ENCODE measurements around the gene CAPN15. TPM values are rescaled to one million over a fixed set of nuclear protein-coding genes. Genes with fewer than 3 reads are reported as not detected.
A peak's percentile ranks its signal among the peaks of the same experiment; 100 is the strongest.

CAPN15 gene
- total RNA-seq, 1 experiment from 2014 or later: 70.1 TPM

DNA sequence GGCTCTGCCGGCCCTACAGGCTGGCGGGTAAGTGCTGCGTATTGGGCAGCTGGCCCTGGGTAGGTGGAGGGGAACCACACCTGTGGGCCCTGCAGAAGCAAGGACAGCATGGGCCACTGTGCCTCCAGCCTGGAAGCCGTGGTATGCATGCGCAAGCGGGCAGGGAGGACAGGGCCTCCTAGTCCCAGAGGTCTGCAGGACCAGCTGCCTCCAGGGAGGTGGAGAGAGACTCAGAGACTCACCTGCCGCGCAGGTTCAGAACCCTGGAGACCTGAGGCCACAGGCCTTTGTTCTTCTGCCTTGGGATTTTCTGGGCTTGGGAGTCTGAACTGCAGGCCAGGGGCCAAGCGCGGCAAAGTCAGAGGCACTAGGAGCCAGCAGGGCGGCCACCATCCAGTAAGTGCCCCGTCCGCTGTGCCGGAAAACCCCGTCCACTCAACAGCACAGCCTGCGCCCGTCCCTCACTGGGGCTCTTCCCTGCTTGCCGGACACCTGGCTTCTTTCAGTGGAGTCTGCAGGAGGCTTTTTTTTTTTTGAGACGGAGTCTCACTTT lies 53.5 kb downstream of the CAPN15 start:
- in situ Hi-C loops (cut with HindIII; ENCODE audit: low pct_unique_long_range_greater_than_20kb, low sequenced_read_pairs): no loop called here
- DNase-seq (ENCODE audit: low read depth): no peak

GRCh38 chr16:582218-582613 lies 54.7 kb downstream of the CAPN15 start:
- DNase-seq (ENCODE audit: low read depth): no peak
- in situ Hi-C loops (cut with HindIII; ENCODE audit: low pct_unique_long_range_greater_than_20kb, low sequenced_read_pairs): no loop called here

DNA sequence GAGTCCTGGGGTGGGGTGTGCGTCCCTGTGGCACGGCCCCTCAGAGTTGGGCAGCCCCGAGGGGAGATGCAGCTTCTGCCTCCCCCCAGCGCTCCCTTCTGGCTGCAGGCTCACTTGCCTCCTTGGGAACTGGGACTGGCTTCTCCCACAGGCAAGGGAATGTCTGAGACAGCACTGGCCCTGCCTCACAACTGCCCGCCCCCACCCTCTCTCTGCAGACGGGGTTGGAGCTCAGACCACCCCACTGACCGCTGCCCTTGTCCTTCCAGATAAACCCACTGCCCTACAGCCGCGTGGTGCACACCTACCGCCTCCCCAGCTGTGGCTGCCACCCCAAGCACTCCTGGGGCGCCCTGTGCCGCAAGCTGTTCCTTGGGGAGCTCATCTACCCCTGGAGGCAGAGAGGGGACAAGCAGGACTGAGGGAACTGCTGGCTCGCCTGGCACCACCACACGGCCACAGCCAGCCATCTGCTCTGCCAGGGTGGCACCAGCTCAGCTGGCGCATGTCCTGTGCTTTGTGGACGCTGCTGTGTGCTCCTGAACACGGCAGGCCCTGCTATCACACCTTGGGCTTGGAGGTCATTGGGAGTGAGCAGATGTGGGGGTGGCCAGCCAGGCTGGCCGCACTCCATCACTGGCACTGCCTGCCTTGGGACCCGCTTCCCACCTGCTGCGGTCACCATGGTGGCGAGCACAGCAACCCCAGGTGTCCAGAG lies 55.3 kb downstream of the CAPN15 start:
- DNase-seq (ENCODE audit: low read depth): no peak
- in situ Hi-C loops (cut with HindIII; ENCODE audit: low pct_unique_long_range_greater_than_20kb, low sequenced_read_pairs): no loop called here

GRCh38 chr16:583470-583814 lies 55.9 kb downstream of the CAPN15 start:
- in situ Hi-C loops (cut with HindIII; ENCODE audit: low pct_unique_long_range_greater_than_20kb, low sequenced_read_pairs): no loop called here

DNA sequence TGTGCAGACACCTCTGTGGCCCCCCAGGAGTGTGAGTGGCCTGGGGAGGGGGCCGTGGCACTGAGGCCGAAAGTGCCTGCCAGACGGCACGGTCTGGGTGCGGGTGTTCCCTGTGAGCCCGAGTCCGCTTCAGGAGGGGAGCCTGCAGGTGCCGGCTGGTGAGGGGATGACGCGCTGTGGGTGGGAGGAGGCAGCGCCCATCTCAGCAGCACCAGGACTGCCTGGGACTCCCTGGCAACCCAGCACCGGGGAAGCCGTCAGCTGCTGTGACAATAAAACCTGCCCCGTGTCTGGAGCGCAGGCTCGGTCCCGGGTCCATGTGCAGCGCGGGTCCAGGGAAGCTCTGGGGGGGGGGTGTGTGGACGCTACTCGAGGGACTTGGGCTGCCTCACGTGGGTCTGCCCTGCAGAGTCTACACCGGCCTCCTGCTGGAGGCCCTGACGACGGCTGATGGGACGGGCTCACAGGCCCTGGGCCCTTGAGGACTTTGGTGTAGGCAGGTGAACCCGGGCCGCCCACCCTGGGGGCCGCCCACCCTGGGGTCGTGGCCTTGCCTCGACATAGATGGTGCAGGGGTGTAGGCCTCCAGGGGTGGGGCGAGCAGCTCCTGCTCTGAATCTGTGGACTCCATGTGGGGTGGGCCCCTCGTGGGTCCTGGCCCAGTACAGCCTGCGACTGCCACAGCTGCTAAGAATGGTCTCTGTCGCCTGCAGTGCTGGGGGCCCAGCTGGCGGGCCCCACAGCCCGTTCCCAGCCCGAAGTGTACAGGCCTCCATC lies 56.5 kb downstream of the CAPN15 start:
- no peak for DNase-seq (ENCODE audit: low read depth)
- in situ Hi-C loops (cut with HindIII; ENCODE audit: low pct_unique_long_range_greater_than_20kb, low sequenced_read_pairs): no loop called here

More at GRCh38 chr16:583470-583814, 55.9 kb downstream of the CAPN15 start:
- no peak for DNase-seq (ENCODE audit: low read depth)

DNA sequence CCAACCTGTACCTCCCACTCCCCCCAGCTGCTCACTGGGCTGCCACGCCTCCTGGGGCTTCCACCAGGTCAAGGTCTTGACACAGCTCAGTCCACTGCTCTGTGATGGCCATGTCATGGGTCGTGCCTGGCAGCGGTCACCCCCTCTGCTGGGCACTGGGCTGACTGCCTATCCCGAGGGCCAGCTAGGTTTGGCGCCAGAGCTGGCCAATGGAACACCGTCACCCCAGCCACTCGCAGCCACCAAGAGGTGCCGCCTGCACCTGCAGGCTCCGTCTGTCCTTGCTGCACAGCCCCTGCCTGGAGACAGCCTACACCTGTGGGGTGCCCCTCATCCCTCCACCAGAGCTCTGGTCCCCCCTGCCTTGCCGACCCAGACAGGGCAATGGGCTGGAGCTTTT lies 57.8 kb downstream of the CAPN15 start:
- in situ Hi-C loops (cut with HindIII; ENCODE audit: low pct_unique_long_range_greater_than_20kb, low sequenced_read_pairs): no loop called here
- peak; percentile 41 for DNase-seq (ENCODE audit: low read depth)

- in situ Hi-C loops (cut with HindIII; ENCODE audit: low pct_unique_long_range_greater_than_20kb, low sequenced_read_pairs): no loop called here
- no peak for DNase-seq (ENCODE audit: low read depth)
Measured at GRCh38 chr16:586047-586644, 58.6 kb downstream of the CAPN15 start.

DNA sequence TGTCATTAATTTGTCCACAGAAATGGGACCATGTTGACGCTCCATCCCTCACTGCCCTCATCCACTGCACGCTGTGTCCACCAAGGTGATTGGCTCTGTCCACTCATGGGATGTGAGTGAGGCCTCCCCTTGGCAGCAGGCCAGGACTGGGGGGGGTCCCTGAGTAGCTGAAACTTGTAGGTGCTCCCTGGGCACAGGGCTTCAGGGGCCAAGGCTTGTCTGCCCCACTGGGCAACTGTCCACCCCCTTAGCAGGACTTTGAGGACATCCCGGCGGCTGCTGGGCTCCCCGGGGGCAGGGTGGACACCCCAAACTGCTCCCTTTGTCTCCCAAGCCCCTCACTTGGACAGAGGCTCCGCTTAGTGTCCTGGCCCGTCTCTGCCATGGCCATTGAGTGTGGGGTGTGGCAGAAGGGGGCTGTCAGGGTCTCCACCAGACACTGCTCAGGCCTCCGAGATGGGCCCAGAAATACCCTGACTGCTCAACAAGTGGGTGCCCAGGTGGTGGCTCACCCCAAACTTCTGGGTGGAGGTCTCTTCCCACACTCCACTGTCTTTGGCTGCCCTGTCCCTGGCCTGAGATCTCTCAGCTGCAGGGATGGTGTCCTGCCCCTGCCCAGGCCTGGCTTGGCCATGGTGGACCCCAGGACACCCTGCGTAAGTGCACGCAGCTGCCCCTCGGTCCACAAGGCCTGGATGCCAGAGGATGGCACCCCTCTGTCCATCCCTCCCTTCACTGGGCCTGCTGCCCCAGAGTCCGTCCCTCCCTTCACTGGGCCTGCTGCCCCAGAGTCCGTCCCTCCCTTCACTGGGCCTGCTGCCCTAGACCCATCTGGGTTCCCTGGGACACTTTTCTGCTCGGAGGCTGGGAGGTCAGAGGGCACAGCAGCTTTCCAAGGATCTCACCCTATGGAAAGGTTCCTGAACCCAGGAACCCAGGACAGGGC lies 59.4 kb downstream of the CAPN15 start:
- in situ Hi-C loops (cut with HindIII; ENCODE audit: low pct_unique_long_range_greater_than_20kb, low sequenced_read_pairs): no loop called here
- peak; percentile 31 for DNase-seq (ENCODE audit: low read depth)

- in situ Hi-C loops (cut with HindIII; ENCODE audit: low pct_unique_long_range_greater_than_20kb, low sequenced_read_pairs): no loop called here
- peak; percentile 81 for DNase-seq (ENCODE audit: low read depth)
Measured at GRCh38 chr16:588639-588888, 61.1 kb downstream of the CAPN15 start.

DNA sequence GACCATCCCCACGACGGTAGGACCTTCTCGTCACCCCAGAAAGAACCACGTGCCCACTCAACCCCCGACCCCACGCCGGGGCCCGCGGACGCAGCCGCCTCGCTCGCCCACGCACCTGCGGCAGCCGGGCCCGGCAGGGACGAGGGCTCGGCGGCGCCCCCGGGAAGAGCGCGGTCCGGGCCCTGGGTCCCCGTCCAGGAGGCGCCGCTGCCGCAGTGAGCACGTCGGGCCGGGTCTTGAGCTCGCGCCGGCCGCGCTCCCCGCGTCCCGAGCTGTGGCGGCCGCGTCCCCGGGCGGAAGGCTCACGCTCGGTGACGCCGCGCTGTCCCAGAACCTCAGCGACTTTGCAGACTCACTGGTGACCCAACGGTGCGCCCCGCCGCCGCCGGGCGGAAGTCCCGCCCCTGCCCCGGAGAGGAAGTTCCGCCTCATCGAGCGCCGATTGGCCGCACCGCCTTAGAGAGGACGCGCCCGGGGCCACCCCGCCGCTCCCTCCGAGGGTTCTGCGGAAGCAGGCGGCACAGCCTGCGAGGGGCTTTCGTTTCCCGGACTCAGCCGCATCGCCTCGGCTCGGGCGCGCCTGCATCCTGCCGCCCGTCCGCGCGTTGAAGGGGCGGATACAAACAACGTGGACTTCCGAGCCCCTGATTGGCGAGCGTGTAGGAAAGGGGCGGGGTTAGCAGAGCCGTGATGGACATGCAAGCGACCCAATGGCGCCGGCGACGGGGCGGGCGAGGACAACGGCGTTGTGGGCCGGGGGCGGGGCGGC lies 61.6 kb downstream of the CAPN15 start:
- in situ Hi-C loops (cut with HindIII; ENCODE audit: low pct_unique_long_range_greater_than_20kb, low sequenced_read_pairs): no loop called here
- DNase-seq (ENCODE audit: low read depth): peak; percentile 98

DNA sequence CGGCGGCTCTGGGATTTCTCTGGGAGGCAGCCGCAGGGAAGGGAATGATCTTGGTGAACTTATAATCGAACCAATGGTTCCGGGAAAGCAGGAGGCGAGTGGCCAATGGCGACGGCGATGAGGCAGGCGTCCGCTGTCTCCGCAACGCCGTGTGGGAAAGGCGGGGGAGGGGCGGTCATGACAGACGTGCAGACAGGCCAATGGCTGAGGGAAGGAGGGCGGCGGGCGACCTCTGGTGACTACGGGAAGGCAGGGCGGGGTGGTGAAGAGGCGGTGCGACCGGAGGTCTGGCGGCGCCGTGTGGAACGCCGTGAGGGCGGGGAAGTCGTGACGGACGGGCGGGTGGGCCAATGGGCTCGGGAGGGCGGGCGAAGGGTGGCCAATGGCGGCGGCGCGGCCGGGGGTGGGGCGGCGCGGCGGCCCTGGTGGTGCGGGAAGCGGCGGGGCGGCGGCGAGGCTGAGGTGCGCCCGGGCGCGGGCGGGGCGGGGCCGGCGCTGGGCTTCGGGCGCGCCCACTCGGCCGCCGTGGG lies 62.2 kb downstream of the CAPN15 start, which contains the start of gene RAB40C:
RAB40C (plus strand) TSS at position 409 of the 530 bp plus-strand sequence. CDS start 226 bp downstream, outside the sequence.
- in situ Hi-C loops (cut with HindIII; ENCODE audit: low pct_unique_long_range_greater_than_20kb, low sequenced_read_pairs): no loop called here
- peak; percentile 97 for DNase-seq (ENCODE audit: low read depth)

DNA sequence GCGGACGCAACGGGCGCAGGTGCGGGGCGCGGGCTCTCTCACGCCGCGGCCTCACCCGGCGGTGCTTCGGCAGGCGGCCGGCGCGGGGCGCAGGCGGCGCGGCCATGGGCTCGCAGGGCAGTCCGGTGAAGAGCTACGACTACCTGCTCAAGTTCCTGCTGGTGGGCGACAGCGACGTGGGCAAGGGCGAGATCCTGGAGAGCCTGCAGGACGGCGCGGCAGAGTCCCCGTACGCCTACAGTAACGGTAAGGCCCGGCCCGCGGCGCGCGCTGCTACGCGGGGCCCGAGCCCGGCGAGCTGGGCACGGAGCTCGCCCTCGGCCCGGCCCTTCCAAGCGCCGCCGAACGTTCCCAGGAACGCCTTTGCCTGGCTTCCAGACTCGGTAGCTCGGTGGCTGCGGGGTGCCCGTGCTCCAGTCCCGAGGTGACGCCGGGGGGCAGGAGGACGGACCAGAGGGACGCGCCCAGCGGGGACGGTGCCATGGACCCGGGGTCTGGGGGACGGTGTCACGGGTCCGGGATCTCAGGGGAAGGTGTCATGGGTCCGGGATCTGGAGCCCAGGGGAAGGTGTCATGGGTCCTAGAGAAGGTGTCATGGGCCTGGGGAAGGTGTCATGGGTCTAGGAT lies 62.8 kb downstream of the CAPN15 start:
- DNase-seq (ENCODE audit: low read depth): peak; percentile 51
- in situ Hi-C loops (cut with HindIII; ENCODE audit: low pct_unique_long_range_greater_than_20kb, low sequenced_read_pairs): no loop called here

GRCh38 chr16:590815-591200 lies 63.3 kb downstream of the CAPN15 start:
- DNase-seq (ENCODE audit: low read depth): no peak
- in situ Hi-C loops (cut with HindIII; ENCODE audit: low pct_unique_long_range_greater_than_20kb, low sequenced_read_pairs): no loop called here

- in situ Hi-C loops (cut with HindIII; ENCODE audit: low pct_unique_long_range_greater_than_20kb, low sequenced_read_pairs): no loop called here
- no peak for DNase-seq (ENCODE audit: low read depth)
Measured at GRCh38 chr16:591231-591630, 63.7 kb downstream of the CAPN15 start.

- in situ Hi-C loops (cut with HindIII; ENCODE audit: low pct_unique_long_range_greater_than_20kb, low sequenced_read_pairs): no loop called here
- DNase-seq (ENCODE audit: low read depth): no peak
Measured at GRCh38 chr16:591892-592517, 64.5 kb downstream of the CAPN15 start.

GRCh38 chr16:592518-593306 lies 65.2 kb downstream of the CAPN15 start:
- peak; percentile 50 for DNase-seq (ENCODE audit: low read depth)
- in situ Hi-C loops (cut with HindIII; ENCODE audit: low pct_unique_long_range_greater_than_20kb, low sequenced_read_pairs): no loop called here

All from Caki2 (cell line).